GM20000 (cell line): ENCODE results near the gene FSD2.

Experiments
- DNase-seq: peaks from one replicate; pipeline ENCODE4 v3.0.0; 2012; ENCODE audit warnings: low spot score
- TF ChIP-seq, protein P1 (sequence below): IDR thresholded peaks from 2 replicates; pipeline ENCODE4 v1.5.1; 2012; ENCODE audit warnings: mild to moderate bottlenecking, control low read depth; ENCODE audit errors: extremely low read depth, missing control alignments

Gene FSD2

GRCh38 chr15:82839136-82839535, 33.3 kb upstream of the FSD2 start:
- no peak for DNase-seq
- TF ChIP-seq, protein P1, sequence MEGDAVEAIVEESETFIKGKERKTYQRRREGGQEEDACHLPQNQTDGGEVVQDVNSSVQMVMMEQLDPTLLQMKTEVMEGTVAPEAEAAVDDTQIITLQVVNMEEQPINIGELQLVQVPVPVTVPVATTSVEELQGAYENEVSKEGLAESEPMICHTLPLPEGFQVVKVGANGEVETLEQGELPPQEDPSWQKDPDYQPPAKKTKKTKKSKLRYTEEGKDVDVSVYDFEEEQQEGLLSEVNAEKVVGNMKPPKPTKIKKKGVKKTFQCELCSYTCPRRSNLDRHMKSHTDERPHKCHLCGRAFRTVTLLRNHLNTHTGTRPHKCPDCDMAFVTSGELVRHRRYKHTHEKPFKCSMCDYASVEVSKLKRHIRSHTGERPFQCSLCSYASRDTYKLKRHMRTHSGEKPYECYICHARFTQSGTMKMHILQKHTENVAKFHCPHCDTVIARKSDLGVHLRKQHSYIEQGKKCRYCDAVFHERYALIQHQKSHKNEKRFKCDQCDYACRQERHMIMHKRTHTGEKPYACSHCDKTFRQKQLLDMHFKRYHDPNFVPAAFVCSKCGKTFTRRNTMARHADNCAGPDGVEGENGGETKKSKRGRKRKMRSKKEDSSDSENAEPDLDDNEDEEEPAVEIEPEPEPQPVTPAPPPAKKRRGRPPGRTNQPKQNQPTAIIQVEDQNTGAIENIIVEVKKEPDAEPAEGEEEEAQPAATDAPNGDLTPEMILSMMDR, result no peak

DNA sequence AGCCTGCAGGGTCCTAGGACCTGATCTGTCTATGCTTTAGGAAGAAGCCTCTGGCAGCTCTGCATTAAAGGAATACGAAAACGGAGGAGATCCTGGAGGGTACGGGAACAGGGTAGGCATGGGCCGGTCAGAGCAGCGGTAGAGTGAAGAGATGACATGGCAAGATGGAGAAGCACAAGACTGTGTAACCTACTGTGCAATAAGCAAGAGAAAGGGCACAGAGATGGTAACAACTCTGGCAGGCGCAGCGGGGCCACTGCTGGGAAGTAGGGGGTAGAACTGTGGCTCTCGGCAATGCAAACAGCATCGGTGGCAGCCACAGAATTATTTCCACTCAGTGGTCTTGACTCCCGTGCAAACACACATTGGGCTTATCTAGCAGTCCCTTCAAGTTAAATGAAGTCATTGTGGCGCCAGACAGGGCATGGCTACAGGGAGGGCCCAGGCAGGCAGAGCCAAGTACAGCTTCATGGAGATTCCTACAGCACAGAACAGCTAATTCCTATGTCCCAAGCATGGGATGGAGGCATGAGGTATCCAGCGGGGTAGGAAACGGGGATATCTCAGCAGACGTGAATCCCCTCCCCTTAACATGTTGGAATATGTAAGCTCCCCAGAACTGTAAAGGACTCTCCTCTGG, 32.3 kb upstream of the FSD2 start:
- TF ChIP-seq, protein P1, result no peak
- peak; percentile 1 for DNase-seq

DNA sequence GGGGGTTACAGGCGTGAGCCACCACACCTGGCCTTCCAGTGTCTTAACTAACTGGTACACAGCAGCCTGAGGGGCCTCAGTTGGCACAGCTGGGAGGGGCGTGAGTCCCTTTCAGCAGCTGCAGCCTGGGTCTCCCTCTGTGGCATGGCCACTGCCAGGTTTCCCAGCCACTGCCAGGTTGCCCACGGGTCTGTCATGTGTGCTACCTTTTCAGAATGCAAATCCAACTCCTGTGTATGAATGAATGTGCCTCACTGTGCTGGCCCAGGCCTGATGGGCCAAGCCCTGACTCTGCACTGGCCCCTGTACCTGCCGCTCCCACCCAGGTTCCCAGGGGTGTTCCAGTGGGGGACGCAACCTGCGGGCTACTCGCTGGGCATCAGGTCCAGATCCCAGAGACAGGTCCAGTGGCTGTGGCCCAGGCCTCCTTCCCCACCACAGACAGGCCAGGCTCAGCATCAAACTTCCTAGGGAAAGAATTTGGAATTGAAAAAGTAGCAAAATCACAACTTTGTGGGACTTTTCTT, 29.6 kb upstream of the FSD2 start:
- DNase-seq, result no peak
- TF ChIP-seq, protein P1, result no peak

- no peak for DNase-seq
- TF ChIP-seq, protein P1, result no peak
These were observed 27.5 kb upstream of the FSD2 start for GRCh38 chr15:82833362-82833682.

DNA sequence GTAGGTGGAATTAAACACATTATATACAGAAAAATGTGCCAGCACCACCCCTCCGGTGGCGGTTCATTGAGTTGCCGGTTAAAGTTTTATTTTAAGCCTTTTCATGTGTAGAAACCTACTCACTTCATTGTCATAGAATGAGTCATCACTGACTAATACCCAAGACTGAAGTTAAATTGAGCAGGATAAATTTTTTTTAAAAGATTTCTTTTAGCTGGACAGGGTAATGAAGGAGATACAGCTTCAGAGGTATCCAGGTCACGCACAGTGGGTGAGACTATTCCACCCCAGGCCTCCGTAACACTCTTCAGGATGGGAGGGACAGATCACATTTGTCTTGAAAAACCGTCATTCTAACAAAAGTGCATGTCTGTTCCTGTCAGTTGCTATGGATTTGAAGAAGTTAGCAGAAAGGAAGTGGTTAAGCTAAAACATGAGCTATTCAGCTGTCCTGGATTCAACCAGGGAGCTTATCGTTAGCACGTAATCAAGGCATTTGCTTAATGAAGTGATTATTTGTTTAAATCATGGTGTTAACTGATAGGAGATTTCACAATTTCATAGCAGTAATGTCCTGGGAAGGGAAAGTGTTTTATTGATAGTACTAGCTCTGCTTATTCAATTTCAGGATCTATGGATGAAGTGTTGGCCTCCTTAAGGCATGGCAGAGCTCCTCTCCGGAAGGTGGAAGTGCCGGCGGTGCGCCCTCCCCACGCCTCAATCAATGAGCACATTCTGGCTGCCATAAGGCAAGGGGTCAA, 26.9 kb upstream of the FSD2 start:
- DNase-seq, result peak; percentile 71

GRCh38 chr15:82831894-82832600, 26.2 kb upstream of the FSD2 start:
- TF ChIP-seq, protein P1, result no peak
- no peak for DNase-seq

More for the DNA sequence above, 26.9 kb upstream of the FSD2 start:
- TF ChIP-seq, protein P1, result no peak
